HG03066 (cell line): ENCODE measurements around the gene ABHD2.

Experiments
- ATAC-seq: cut with Tn5 transposase; IDR thresholded peaks from one replicate; pipeline ENCODE4 v1.9.1; 2021; ENCODE audit warnings: low read depth; ENCODE audit not compliant: unreplicated experiment

The ABHD2 gene

GRCh38 chr15:89161666-89162065 is 73.4 kb downstream of the ABHD2 start:
- ATAC-seq = no peak

- no peak for ATAC-seq
Observed at GRCh38 chr15:89163271-89164055, 75.2 kb downstream of the ABHD2 start.

DNA sequence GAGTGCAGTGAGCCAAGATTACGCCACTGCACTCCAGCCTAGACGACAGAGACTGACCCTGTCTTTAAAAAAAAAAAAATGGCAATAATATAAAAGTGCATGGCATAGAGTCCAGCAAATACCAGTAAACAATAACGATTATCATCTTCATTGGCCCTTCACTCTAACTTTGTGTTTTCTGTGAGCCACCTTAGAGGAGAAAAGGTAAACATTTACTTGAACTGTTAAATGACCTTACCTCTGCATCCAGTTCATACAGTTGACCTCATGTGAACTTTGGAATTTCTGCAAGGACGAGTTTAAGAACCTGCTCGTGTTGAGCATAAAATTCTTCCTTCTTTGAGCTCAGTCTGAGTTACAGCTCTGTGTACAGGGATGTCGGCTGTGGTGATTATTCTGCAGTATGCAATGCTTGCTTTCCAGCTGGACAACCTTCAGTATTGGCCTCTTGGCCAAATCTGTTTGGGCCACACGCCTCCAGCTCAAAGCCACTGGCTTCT is 76.5 kb downstream of the ABHD2 start:
- no peak for ATAC-seq

DNA sequence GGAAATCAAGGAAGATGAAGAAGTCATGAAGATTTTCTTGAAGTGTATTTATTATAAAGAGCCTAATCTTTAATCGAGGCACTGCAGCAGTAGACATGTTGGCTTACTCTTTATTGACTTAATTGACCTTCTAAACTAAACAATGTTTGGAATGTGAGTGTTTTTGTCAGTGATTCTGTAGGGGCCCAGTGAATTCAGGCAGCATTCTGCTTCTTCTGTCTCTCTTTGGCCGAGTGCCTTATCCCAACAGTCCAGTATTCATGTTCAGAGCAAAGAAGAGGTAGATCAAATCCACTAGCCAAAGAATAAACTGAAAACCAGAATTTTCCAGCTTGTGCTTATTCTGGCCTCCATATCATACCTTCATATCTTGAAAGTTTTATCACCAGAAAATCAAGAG is 77.4 kb downstream of the ABHD2 start:
- ATAC-seq = no peak

- ATAC-seq = peak; percentile 71
Observed at GRCh38 chr15:89167267-89168176, 79.3 kb downstream of the ABHD2 start.

DNA sequence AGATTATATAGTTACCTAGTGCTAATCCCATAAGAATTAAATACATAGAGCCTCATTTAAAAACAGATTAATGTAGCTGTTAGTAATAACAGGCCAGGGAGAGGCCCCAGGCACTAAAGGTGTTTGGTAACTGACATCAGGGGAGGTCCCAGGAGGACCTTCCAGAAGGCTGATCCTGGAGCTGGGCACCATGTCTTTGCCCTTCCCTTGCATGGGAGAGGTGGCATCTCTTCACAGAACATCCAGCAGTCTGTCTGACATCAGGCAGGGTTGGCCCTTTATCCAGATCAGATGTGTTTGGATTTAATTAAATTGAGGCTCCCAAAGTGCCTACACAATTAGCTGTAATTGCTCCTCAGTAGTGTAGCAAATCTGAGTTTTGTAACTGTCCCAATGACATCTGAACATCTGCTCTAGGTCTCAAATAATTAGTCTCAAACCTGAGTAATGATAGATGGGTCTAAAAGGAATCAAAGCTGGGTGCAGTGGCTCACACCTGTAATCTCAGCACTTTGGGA is 80.1 kb downstream of the ABHD2 start:
- no peak for ATAC-seq

DNA sequence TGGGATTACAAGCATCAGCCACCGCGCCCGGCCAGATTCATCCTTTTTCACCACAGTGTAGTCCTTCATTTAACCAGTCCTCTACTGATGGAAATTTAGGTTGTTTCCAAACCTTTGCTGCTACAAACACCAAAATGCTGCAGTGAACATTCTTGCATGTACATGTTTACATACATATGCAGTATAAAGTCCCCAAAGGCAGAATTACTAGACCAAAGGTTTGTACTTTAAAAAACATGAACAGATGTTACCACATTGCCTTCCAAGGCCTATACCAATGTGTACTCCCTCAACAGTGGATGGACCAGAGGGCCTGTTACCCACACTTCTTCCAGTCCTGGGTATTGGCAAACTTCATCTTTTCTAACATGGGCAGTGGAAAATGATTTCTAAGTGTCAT is 82.1 kb downstream of the ABHD2 start:
- no peak for ATAC-seq

- no peak for ATAC-seq
Observed at GRCh38 chr15:89171136-89172072, 83.1 kb downstream of the ABHD2 start.

DNA sequence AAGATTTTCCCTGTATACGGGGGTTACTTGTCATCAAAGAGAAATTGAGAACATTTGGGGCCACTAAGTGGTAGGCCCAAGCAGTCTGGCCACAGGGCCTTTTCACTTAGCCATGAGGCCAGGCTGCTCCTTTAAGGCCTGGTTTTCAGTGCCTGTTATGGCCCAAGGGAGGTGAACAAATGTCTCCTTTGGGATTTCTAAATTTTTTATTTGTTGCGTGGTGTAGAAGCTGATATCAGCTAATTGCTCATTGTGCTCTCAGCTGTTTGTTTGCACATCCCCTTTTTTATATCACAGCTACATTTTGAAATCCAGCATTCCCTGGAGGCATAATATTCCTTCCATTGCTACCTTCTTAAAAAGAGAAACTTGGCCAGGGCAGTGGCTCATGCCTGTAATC is 84.7 kb downstream of the ABHD2 start:
- ATAC-seq = no peak

DNA sequence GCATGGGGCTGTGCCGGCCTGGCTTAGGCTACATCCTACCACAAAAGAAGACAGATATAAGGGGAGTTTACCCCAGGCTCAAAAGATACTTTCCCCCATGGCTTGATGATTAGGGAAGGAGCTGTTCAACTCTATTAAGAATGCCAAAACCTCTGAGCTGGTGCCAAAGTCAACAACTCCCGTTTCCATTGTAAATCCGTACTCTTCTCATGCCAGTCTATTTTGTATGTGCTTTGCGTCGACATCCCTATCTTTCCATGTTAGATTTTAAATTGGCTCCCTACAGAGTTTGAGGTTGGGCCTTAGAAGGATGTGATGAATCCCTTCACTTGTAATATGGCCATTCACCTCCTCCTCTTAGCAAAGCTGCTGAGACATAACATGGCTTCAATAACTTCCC is 86.2 kb downstream of the ABHD2 start:
- no peak for ATAC-seq

DNA sequence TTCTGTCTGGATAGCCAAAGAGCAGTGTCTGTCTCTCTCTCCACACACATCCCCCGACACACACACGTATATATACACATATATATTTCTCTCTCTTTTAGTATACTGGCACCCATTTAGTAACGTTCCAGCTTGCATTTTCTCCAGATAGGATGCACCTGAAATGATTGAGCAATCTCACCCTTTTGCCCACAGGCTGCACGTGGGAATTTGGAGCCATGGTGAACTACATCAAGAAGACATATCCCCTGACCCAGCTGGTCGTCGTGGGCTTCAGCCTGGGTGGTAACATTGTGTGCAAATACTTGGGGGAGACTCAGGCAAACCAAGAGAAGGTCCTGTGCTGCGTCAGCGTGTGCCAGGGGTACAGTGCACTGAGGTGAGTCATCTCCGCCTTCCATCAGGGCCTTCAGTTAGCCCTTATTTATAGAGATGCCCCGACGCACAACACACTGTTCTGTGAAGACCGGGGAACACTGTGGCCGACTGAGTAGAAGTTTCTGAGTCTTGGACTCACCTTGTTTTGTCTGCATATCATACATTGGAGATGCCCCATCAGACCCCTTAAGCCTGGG is 87.4 kb downstream of the ABHD2 start:
- ATAC-seq = no peak

- no peak for ATAC-seq
Observed at GRCh38 chr15:89177116-89177515, 88.9 kb downstream of the ABHD2 start.

DNA sequence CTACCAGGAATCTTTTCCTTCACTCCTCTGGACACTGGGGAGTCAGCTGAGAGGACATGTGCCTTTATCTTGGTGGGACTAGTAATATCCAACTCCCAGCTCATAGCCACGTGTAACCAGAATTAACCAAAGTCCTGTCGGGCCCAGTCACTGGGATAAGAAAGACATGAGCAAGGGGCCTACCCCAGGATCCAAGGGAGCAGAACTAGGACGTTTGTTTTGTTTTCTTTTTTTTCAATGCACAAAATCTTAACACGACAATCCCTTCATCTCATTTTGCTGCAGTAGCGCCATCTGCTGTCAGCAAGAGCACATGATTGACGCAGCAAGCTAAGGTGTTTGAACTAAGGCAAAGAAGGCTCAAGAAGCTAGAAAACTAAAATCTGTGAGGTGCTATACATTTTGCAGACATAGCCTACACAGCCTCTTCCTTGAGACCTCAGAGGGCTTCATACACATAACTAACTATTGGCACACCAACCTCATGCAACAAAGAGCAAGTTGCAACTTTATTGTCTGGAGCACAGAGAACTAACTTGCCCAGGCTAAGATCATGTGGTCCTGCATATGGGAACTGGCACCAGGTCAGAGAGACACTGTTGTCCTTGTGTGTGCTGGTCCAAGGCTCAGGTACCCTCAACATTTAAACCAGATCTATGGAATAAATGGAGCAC is 89.5 kb downstream of the ABHD2 start:
- no peak for ATAC-seq

DNA sequence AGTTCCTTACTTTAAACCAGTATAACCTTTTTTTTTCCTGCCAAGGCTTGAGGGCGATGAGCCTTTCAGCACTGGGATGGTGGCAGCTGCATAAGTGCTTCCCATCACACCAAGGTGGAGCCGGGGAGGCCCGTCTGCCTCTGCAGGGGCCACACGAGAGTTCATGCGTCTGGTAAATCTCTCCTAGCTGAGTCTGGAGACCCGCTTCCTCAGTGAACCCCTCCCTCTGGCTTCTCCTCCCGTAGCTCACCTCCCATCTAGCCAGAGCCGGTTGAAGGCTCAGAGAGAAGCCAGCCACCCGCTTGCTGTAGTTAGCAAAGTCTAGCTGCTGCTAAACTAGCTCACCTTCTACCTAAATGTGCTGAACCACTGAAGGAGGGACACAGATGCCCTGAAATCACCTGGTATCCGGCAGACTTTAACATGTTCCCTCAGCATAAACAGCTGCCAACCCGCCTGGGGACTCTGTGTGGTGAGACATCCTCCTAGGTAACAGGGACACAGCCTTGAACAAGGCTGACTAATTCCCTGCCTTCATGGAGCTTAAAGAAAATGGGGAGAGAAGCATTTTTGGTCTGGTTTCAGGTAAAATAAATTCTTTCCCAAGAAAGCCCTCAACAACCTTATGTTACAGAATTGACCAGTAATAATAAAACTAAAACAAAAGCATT is 90.2 kb downstream of the ABHD2 start:
- no peak for ATAC-seq

DNA sequence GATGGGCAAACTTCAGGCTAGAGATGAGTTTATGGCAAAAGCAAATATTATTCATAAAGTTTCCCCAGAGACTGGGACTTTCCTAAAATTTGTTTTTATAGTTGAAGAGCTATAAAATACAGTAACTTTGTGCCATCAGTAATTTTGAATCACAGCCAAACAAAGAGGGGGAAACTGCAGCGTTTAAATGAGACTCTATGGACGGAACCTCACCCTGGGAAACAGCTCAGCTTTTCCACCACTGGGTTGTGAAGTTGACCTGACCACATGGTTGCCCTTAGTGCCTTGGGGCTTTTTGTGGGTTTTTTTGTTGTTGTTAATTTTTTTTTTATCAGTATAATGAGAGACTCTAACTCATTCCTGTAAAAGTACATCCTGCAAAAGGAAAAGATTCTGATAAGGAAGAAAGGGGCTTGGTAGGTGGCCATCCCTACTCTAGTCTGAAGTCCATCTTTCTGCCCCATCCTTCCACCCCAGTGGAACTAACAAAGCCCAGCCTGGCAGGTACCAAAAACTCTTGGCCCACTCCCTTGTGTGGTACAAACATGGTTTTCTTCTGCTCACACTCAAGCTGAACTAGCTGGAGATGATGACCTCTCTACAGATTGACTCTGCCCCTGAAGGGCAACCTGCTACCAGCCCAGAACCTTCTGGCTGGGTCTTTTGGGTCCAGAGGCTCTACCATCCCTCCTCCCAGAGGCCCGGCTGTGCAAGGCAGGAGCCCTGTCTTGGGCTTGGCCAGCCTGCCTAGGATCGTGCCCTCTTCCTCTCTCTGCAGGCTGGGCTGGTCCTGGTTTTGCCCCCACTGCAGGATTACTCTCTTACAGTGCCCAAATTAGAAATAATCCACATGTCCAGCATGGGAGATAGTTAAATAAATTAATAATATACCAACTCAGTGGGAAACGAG is 92.0 kb downstream of the ABHD2 start:
- no peak for ATAC-seq

DNA sequence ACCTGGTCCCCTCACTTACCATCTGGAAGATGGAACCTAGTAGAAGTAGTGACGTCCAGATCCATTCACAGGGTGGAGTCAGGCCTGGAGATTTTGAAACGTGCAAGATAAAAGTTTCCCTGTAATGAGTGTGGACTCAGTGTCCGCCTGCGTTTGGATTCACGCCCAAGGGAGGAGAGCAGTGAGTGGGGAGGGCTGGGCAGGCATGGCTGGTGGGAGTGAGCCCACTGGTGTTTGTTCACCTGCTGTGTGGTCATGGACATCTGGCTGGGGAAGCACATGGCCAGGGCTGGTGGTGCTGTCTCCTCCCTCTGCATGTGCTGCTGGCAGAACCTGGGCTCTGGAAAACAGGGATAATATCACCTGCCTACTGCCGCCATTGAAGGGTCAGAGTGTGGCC is 96.1 kb downstream of the ABHD2 start:
- ATAC-seq = no peak

GRCh38 chr15:89184886-89185526 is 96.8 kb downstream of the ABHD2 start:
- no peak for ATAC-seq
